ENCODE results near the gene NNT.
"Not testable (repeated sequence)": the region's sequence is repeated elsewhere in the genome, so short reads cannot be mapped to it uniquely, and the experiment has no call there.

The NNT gene

DNA sequence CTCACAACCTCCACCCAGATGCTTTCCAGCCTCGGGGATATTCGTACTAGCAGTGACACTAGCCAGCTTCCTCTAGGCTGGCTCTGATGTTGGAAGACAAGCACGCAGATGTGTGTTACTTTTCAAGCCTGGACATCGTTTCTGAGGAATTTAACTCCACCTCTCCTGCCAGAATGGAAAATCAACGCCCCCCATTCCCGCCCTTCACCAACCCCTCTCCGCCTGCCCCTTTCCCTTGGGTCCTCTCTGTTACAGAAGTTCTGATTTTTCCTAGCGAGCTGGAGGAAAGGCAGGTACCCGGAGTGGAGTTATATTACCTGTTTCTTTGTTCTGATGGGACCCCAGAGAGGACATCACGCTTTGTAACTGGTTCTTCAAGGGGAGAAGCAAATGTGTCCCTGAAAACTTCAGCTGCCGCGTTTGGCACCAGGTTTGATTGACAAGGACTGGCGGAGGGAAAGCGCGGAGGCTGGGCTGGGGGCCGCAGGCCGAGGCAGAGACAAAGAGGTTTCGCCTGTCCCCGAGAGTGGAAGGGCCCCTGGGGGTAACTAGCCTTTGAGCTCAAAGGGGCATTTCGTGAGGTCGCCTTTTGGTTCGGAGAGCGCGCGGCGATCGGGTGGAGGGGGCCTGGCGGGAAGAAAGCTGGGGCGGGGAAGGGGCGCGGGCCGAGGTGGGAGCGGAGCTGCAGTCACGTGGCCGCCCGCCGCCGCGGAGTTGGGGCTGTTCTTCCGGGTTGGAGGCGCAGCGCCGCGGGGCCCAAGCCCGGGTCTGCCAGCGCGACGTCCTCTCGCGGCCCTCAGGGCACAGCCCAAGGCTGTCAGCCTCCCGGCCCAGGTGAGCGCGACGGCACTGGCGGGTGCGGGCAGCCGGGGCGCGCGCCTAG lies at the start of gene NNT:
TSS of gene NNT (plus strand) at position 720 of the 883 bp plus-strand sequence. CDS start 6,016 bp downstream, outside the sequence.
- peak within 1 kb of the TSS; percentile 62 for H3K4me3 ChIP-seq (ENCODE audit: insufficient read length, low read depth)
- no peaks in the 10 kb centered on the region for H3K36me3 ChIP-seq (ENCODE audit: insufficient read depth, insufficient read length, low read length)
- DNase-seq (ENCODE audit: low read depth, low spot score), result no peak
- H3K9ac ChIP-seq (ENCODE audit: insufficient read length, low read depth), result peak within 1 kb of the TSS; percentile 74
- no peaks in the 10 kb centered on the region for H3K27me3 ChIP-seq (ENCODE audit: insufficient read depth, insufficient read length)
- peaks cover 15% of the 10 kb centered on the region for H3K9me3 ChIP-seq (ENCODE audit: insufficient read depth, low read length)
- TF ChIP-seq ZNF274 (IDR thresholded peaks at IDR 0.05; ENCODE audit: low read depth, low read length) (no peak), YY1 (IDR thresholded peaks at IDR 0.05; ENCODE audit: insufficient read depth, insufficient read length) (no peak), SUZ12 (IDR thresholded peaks at IDR 0.05; ENCODE audit: extremely low read depth, insufficient read depth, insufficient read length) (no peak)
- no peaks in the 10 kb centered on the region for H3K4me1 ChIP-seq (ENCODE audit: insufficient read depth, insufficient read length)

DNA sequence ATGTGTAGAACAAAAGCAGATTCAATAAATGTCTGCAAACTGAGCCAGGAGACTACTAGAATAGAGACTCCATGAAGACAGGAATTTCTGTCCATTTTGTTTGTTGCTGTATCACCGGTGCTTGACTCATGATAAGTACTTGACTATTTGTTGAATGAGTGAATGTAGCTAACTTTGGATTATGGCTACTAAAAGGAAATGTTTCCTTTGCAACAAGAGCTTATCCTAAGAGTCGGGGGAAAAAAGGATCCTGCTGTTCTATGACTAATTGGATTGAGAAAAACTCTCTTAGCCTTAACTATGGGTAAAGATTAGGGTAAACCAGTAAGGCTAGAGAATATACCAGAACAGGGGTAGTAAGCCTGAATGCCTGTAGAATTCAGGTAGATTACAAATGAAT lies 49.6 kb upstream of the NNT start:
- no peak overlapping the region for H3K9ac ChIP-seq (ENCODE audit: insufficient read length, low read depth)
- H3K9me3 ChIP-seq (ENCODE audit: insufficient read depth, low read length), result no peaks in the 10 kb centered on the region
- no peaks in the 10 kb centered on the region for H3K27me3 ChIP-seq (ENCODE audit: insufficient read depth, insufficient read length)
- H3K4me1 ChIP-seq (ENCODE audit: insufficient read depth, insufficient read length), result no peaks in the 10 kb centered on the region
- no peak for TF ChIP-seq YY1 (IDR thresholded peaks at IDR 0.05; ENCODE audit: insufficient read depth, insufficient read length)
- no peak for TF ChIP-seq SUZ12 (IDR thresholded peaks at IDR 0.05; ENCODE audit: extremely low read depth, insufficient read depth, insufficient read length)
- H3K4me3 ChIP-seq (ENCODE audit: insufficient read length, low read depth), result no peak overlapping the region
- peaks cover 51% of the 10 kb centered on the region for H3K36me3 ChIP-seq (ENCODE audit: insufficient read depth, insufficient read length, low read length)
- DNase-seq (ENCODE audit: low read depth, low spot score), result no peak

DNA sequence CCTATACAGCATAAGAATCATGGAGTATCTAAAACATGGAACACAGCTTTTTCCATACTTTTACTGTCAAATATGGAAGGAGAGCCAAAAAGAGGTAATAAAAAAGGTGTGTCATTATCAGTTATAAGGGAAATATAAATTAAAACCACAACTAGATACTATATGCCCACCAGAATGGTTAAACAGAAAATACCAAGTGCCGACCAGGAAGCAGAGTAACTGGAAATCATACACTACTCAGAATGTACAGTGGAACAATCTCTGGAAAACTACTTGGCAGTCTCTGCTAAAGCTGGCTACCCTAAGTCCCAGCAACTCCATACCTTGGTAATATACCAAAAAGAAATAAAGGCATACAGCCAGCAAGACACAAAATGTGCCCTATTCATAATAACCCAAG lies 48.5 kb upstream of the NNT start:
- no peak overlapping the region for H3K4me3 ChIP-seq (ENCODE audit: insufficient read length, low read depth)
- DNase-seq (ENCODE audit: low read depth, low spot score), result no peak
- H3K27me3 ChIP-seq (ENCODE audit: insufficient read depth, insufficient read length), result no peaks in the 10 kb centered on the region
- no peaks in the 10 kb centered on the region for H3K9me3 ChIP-seq (ENCODE audit: insufficient read depth, low read length)
- peaks cover 47% of the 10 kb centered on the region for H3K36me3 ChIP-seq (ENCODE audit: insufficient read depth, insufficient read length, low read length)
- no peak for TF ChIP-seq ZNF274 (IDR thresholded peaks at IDR 0.05; ENCODE audit: low read depth, low read length)
- no peak for TF ChIP-seq YY1 (IDR thresholded peaks at IDR 0.05; ENCODE audit: insufficient read depth, insufficient read length)
- no peak for TF ChIP-seq SUZ12 (IDR thresholded peaks at IDR 0.05; ENCODE audit: extremely low read depth, insufficient read depth, insufficient read length)
- no peaks in the 10 kb centered on the region for H3K4me1 ChIP-seq (ENCODE audit: insufficient read depth, insufficient read length)
- H3K9ac ChIP-seq (ENCODE audit: insufficient read length, low read depth), result no peak overlapping the region

DNA sequence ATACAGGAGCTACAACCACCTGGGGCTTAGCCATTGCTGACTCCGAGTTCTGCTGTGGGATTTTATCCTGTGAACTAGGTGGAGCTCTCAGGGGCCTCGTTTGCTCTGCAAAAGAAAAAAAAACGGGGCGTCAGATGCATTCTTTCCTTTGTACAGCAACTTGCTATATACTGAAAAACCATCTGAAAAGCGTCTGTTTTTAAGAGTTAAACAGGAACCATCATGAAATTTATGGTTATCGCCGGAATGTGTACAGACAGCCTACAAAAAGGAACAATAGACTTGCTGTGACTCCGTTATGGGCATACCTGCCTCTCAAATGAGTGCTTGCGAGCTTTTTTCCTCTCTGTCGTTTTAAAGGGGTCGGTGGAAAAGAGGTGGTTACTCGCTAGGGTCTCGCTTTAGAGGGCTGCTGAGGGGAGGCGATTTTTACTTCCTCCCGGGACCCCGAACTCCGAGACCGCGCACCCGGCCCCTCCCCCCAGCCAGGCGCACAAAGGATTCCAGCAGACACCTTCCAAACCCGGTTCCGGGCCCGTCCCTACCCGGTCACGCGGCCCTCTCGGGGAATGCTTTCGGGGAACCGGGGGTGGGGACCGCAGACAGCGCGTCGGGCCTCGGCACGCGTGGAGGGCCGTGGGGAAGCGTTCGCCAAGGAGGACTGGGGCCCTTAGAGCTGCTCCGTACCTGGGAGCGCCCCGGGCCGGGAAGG lies 46.9 kb upstream of the NNT start:
- H3K27me3 ChIP-seq (ENCODE audit: insufficient read depth, insufficient read length), result no peaks in the 10 kb centered on the region
- peaks cover 38% of the 10 kb centered on the region for H3K36me3 ChIP-seq (ENCODE audit: insufficient read depth, insufficient read length, low read length)
- DNase-seq (ENCODE audit: low read depth, low spot score), result no peak
- H3K9me3 ChIP-seq (ENCODE audit: insufficient read depth, low read length), result no peaks in the 10 kb centered on the region
- H3K4me1 ChIP-seq (ENCODE audit: insufficient read depth, insufficient read length), result no peaks in the 10 kb centered on the region
- H3K4me3 ChIP-seq (ENCODE audit: insufficient read length, low read depth), result peak overlapping the region; percentile 65
- H3K9ac ChIP-seq (ENCODE audit: insufficient read length, low read depth), result peak overlapping the region; percentile 81
- TF ChIP-seq ZNF274 (IDR thresholded peaks at IDR 0.05; ENCODE audit: low read depth, low read length) (no peak), YY1 (IDR thresholded peaks at IDR 0.05; ENCODE audit: insufficient read depth, insufficient read length) (no peak), SUZ12 (IDR thresholded peaks at IDR 0.05; ENCODE audit: extremely low read depth, insufficient read depth, insufficient read length) (no peak)

DNA sequence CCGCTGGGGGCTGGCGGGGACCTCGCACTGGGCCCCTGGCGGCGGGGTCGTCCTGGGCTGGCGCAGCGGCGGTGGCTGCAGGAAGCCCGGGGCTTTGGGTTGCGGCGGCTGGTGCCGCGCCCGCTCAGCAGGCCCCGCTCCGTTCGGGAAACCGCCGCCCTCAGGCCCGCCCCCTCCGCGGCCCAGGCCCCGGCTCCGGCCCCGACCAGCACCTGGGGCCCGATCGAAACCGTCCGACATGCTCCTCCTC lies 46.4 kb upstream of the NNT start:
- not testable (repeated sequence) for H3K4me1 ChIP-seq (ENCODE audit: insufficient read depth, insufficient read length); H3K9me3 ChIP-seq (ENCODE audit: insufficient read depth, low read length); DNase-seq (ENCODE audit: low read depth, low spot score); H3K27me3 ChIP-seq (ENCODE audit: insufficient read depth, insufficient read length)
- Histone ChIP-seq H3K9ac (ENCODE audit: insufficient read length, low read depth) (peak overlapping the region; percentile 81), H3K36me3 (ENCODE audit: insufficient read depth, insufficient read length, low read length) (peaks cover 35% of the 10 kb centered on the region), H3K4me3 (ENCODE audit: insufficient read length, low read depth) (peak overlapping the region; percentile 65)

DNA sequence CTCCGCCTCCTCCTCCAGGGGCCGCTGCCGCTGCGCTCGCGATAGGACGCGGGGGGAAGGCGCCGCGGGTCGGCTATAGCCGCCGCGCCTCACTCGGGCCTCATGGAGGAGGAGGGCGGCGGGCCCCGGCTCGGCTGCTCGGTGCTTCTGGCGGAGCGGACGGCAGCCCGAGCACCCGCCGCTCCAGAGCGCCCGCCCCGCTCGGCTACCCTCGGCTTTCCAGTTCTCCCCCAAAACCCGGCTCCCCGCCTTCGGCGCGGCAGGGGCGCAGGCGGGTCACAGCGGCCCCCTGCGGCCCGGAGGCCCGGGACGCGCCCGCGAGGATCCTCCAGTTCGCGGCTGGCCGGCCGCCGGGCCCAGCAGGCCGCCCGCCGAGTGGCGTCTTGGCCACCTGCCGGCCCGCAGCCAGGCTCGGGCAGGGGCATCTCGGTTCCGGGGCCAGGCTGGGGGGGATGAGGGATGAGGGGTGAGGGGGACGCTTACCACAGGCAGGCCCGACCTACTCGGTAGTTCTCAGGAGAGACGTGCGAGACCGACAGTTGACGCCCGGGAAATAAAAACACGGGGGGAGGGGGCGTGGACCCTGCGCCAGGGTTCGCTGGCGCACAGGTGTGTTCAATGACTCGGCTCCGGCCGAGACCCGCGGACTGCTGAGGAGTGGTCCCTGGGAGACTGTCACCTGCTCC lies 46.0 kb upstream of the NNT start, which contains the start of gene PAIP1:
TSS of gene PAIP1 (minus strand) at position 221 of the 686 bp plus-strand sequence. CDS start 231 bp downstream, outside the sequence.
- Histone ChIP-seq H3K4me3 (ENCODE audit: insufficient read length, low read depth) (peak within 1 kb of the TSS; percentile 65), H3K4me1 (ENCODE audit: insufficient read depth, insufficient read length) (no peaks in the 10 kb centered on the region), H3K27me3 (ENCODE audit: insufficient read depth, insufficient read length) (no peaks in the 10 kb centered on the region), H3K9me3 (ENCODE audit: insufficient read depth, low read length) (no peaks in the 10 kb centered on the region), H3K36me3 (ENCODE audit: insufficient read depth, insufficient read length, low read length) (peaks cover 30% of the 10 kb centered on the region), H3K9ac (ENCODE audit: insufficient read length, low read depth) (peak within 1 kb of the TSS; percentile 81)
- TF ChIP-seq YY1 (IDR thresholded peaks at IDR 0.05; ENCODE audit: insufficient read depth, insufficient read length), result no peak
- TF ChIP-seq ZNF274 (IDR thresholded peaks at IDR 0.05; ENCODE audit: low read depth, low read length), result no peak
- no peak for TF ChIP-seq SUZ12 (IDR thresholded peaks at IDR 0.05; ENCODE audit: extremely low read depth, insufficient read depth, insufficient read length)
- peak; percentile 44 for DNase-seq (ENCODE audit: low read depth, low spot score)

DNA sequence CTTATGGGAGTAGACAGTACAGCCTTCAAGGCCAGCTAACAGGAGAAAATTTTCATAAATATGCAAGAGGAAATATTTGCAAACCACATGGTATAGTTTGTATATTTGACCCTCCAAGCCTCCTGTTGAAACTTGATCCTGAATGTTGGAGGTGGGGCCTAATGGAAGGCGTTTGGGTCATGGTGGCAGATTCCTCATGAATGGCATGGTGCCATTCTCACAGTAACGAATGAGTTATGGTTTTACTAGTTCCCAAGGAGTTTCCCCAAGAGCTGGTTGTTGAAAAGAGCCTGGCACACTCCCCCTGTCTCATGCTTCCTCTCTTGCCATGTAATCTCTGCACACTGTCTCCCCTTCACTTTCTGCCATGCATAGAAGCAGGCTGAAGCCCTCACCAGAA lies 42.9 kb upstream of the NNT start:
- H3K27me3 ChIP-seq (ENCODE audit: insufficient read depth, insufficient read length), result no peaks in the 10 kb centered on the region
- peaks cover 4% of the 10 kb centered on the region for H3K36me3 ChIP-seq (ENCODE audit: insufficient read depth, insufficient read length, low read length)
- DNase-seq (ENCODE audit: low read depth, low spot score), result no peak

More for the DNA sequence above, 42.9 kb upstream of the NNT start:
- H3K4me3 ChIP-seq (ENCODE audit: insufficient read length, low read depth), result no peak overlapping the region
- no peaks in the 10 kb centered on the region for H3K9me3 ChIP-seq (ENCODE audit: insufficient read depth, low read length)
- H3K4me1 ChIP-seq (ENCODE audit: insufficient read depth, insufficient read length), result no peaks in the 10 kb centered on the region
- TF ChIP-seq SUZ12 (IDR thresholded peaks at IDR 0.05; ENCODE audit: extremely low read depth, insufficient read depth, insufficient read length), result no peak
- TF ChIP-seq ZNF274 (IDR thresholded peaks at IDR 0.05; ENCODE audit: low read depth, low read length), result no peak
- no peak for TF ChIP-seq YY1 (IDR thresholded peaks at IDR 0.05; ENCODE audit: insufficient read depth, insufficient read length)
- no peak overlapping the region for H3K9ac ChIP-seq (ENCODE audit: insufficient read length, low read depth)

All from NT2/D1 (cell line).